Measurements from ENCODE around the gene TMEM132D. TPM values are rescaled to one million over a fixed set of nuclear protein-coding genes. Genes with fewer than 3 reads are reported as not detected.

Gene TMEM132D
- polyA plus RNA-seq, 1 donor from 2014 or later = 1.3 TPM

- H3K4me3 ChIP-seq (ENCODE audit: low read length) = no peak overlapping the region
- no peaks in the 10 kb centered on the region for H4K20me1 ChIP-seq (ENCODE audit: insufficient read depth)
- no peaks in the 10 kb centered on the region for H3K9me3 ChIP-seq (ENCODE audit: low read length)
- H3F3A ChIP-seq (ENCODE audit: insufficient read depth, low read length, poor library complexity, severe bottlenecking) = no peaks in the 10 kb centered on the region
- H2AFZ ChIP-seq (ENCODE audit: low read depth, low read length) = no peak overlapping the region
- no peaks in the 10 kb centered on the region for H3K36me3 ChIP-seq (ENCODE audit: insufficient read depth, low read length)
- no peak overlapping the region for H3K9ac ChIP-seq (ENCODE audit: low read length)
- H3K4me2 ChIP-seq (ENCODE audit: low read length) = no peak overlapping the region
- no peak for TF ChIP-seq MXI1 (conservative IDR thresholded peaks at IDR 0.05; ENCODE audit: poor library complexity, severe bottlenecking)
- TF ChIP-seq EP300 (conservative IDR thresholded peaks at IDR 0.05; ENCODE audit: poor library complexity, severe bottlenecking) = no peak
- TF ChIP-seq RAD21 (conservative IDR thresholded peaks at IDR 0.05) = no peak
- TF ChIP-seq TAF1 (IDR thresholded peaks at IDR 0.05; ENCODE audit: low read depth) = no peak
- no peak for TF ChIP-seq EZH2 (IDR thresholded peaks at IDR 0.05; ENCODE audit: borderline replicate concordance, insufficient read depth, low read length, poor library complexity, severe bottlenecking)
- TF ChIP-seq CTCF (IDR thresholded peaks at IDR 0.05; ENCODE audit: poor library complexity, severe bottlenecking) = no peak
- TF ChIP-seq, protein P1, sequence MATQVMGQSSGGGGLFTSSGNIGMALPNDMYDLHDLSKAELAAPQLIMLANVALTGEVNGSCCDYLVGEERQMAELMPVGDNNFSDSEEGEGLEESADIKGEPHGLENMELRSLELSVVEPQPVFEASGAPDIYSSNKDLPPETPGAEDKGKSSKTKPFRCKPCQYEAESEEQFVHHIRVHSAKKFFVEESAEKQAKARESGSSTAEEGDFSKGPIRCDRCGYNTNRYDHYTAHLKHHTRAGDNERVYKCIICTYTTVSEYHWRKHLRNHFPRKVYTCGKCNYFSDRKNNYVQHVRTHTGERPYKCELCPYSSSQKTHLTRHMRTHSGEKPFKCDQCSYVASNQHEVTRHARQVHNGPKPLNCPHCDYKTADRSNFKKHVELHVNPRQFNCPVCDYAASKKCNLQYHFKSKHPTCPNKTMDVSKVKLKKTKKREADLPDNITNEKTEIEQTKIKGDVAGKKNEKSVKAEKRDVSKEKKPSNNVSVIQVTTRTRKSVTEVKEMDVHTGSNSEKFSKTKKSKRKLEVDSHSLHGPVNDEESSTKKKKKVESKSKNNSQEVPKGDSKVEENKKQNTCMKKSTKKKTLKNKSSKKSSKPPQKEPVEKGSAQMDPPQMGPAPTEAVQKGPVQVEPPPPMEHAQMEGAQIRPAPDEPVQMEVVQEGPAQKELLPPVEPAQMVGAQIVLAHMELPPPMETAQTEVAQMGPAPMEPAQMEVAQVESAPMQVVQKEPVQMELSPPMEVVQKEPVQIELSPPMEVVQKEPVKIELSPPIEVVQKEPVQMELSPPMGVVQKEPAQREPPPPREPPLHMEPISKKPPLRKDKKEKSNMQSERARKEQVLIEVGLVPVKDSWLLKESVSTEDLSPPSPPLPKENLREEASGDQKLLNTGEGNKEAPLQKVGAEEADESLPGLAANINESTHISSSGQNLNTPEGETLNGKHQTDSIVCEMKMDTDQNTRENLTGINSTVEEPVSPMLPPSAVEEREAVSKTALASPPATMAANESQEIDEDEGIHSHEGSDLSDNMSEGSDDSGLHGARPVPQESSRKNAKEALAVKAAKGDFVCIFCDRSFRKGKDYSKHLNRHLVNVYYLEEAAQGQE (IDR thresholded peaks at IDR 0.05; ENCODE audit: borderline replicate concordance) = no peak
- TF ChIP-seq SMC3 (conservative IDR thresholded peaks at IDR 0.05; ENCODE audit: poor library complexity) = no peak
- no peak for TF ChIP-seq POLR2AphosphoS5 (IDR thresholded peaks at IDR 0.05)
- no peaks in the 10 kb centered on the region for H3K9me2 ChIP-seq (ENCODE audit: insufficient read depth, low read length)
- no peaks in the 10 kb centered on the region for H3K79me2 ChIP-seq (replicated peaks; ENCODE audit: insufficient read depth, low read length)
- no peak overlapping the region for H3K27ac ChIP-seq (ENCODE audit: low read length)
- no peaks in the 10 kb centered on the region for H3K27me3 ChIP-seq (ENCODE audit: insufficient read depth, low read depth, low read length)
These were observed 480.7 kb downstream of the TMEM132D start for GRCh38 chr12:129423041-129423580.

DNA sequence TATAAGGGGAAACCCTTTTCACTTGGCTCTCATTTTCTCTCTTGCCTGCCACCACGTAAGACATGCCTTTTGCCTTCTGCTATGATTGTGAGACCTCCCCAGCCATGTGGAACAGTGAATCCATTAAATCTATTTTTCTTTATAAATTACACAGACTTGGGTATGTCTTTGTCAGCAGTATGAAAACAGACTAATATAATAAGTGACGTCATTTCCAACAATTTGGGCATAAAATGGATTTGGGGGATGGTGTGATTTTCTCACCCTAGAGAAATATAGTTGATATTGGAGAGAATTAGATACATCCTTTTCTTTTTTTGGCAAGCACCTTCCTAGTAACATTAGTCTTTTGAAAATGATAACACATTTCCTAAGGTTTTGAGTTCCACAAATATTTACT lies 490.5 kb downstream of the TMEM132D start:
- Histone ChIP-seq H4K20me1 (ENCODE audit: insufficient read depth) (no peaks in the 10 kb centered on the region), H3F3A (ENCODE audit: insufficient read depth, low read length, poor library complexity, severe bottlenecking) (no peaks in the 10 kb centered on the region), H3K27ac (ENCODE audit: low read length) (no peak overlapping the region), H3K9me2 (ENCODE audit: insufficient read depth, low read length) (no peaks in the 10 kb centered on the region), H3K36me3 (ENCODE audit: insufficient read depth, low read length) (no peaks in the 10 kb centered on the region), H2AFZ (ENCODE audit: low read depth, low read length) (no peak overlapping the region), H3K4me2 (ENCODE audit: low read length) (no peak overlapping the region), H3K9ac (ENCODE audit: low read length) (no peak overlapping the region), H3K4me3 (ENCODE audit: low read length) (no peak overlapping the region), H3K9me3 (ENCODE audit: low read length) (no peaks in the 10 kb centered on the region), H3K79me2 (replicated peaks; ENCODE audit: insufficient read depth, low read length) (no peaks in the 10 kb centered on the region), H3K27me3 (ENCODE audit: insufficient read depth, low read depth, low read length) (no peaks in the 10 kb centered on the region)
- TF ChIP-seq RAD21 (conservative IDR thresholded peaks at IDR 0.05) (no peak), MXI1 (conservative IDR thresholded peaks at IDR 0.05; ENCODE audit: poor library complexity, severe bottlenecking) (no peak), EZH2 (IDR thresholded peaks at IDR 0.05; ENCODE audit: borderline replicate concordance, insufficient read depth, low read length, poor library complexity, severe bottlenecking) (no peak), TAF1 (IDR thresholded peaks at IDR 0.05; ENCODE audit: low read depth) (no peak), SMC3 (conservative IDR thresholded peaks at IDR 0.05; ENCODE audit: poor library complexity) (no peak), EP300 (conservative IDR thresholded peaks at IDR 0.05; ENCODE audit: poor library complexity, severe bottlenecking) (no peak), POLR2AphosphoS5 (IDR thresholded peaks at IDR 0.05) (no peak), CTCF (IDR thresholded peaks at IDR 0.05; ENCODE audit: poor library complexity, severe bottlenecking) (no peak)
- TF ChIP-seq, protein P1 (IDR thresholded peaks at IDR 0.05; ENCODE audit: borderline replicate concordance) = no peak

Data from neural cell (in vitro differentiated cells).